Stimulated activated CD4-positive, alpha-beta T cell treated with anti-CD3 and anti-CD28 coated beads, Interleukin-15, amount 100 ng/mL, for 1 hour (primary cell): ENCODE measurements around the gene ESYT1.

Source experiments
- DNase-seq, 2 donors: peaks; one replicate each; pipeline ENCODE4 v3.0.0-alpha.2; 2020; ENCODE audit warnings: low read depth in 1 of 2, low spot score in 1 of 2

Gene ESYT1

DNA sequence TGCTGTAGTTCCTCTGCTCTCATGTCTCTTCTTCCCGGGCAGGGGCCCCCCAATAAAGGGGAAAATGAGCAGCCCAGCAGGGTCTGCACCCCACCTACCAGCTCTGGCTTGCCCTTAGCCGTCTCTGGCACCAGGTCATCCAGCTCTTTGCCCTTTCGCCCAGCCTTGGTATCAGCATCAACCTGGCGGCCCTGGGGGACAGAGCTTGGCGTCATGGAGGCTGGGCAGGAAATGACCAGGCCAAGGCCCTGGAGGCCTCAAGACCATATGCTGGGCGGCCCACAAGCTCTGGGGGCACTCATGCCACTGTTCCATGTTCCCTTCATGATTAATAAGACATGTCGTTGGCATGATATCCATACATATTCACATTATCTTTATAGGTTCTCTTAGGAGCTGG, 44.8 kb downstream of the ESYT1 start:
- DNase-seq = no peak

GRCh38 chr12:56178347-56178746, 50.3 kb downstream of the ESYT1 start:
- no peak for DNase-seq

GRCh38 chr12:56186957-56187356, 58.9 kb downstream of the ESYT1 start:
- no peak for DNase-seq

DNA sequence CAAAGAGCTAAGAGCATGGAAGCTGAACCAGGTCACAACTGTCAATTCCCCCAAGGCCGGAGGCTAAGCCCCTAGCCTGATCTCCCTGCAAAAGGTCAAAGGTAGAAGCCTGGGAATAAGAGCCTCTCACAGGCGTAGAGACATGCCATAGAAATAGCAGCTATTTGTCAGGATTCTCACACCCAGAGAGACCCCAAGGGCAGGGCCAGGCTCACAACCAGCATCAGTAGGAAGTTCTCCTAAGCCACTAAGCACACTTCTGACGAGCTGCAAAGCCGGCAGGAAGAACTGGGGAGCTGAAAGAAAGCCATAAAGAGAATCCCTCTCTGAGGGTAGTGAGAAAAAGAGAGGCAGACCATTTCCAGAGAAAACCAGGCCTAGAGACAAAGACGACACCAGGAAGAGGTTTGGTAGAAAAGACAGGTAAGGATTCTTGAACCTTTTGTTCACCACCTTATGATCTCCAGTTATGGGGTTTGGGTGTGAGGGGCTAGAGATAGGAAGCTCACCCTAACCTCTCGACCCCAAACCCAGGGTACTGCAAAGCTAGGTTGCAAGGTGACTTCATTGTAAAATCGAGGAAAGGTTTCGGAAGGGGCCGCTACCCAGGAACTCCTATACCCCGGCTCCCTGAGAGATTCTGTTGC, 60.2 kb downstream of the ESYT1 start:
- DNase-seq = no peak

DNA sequence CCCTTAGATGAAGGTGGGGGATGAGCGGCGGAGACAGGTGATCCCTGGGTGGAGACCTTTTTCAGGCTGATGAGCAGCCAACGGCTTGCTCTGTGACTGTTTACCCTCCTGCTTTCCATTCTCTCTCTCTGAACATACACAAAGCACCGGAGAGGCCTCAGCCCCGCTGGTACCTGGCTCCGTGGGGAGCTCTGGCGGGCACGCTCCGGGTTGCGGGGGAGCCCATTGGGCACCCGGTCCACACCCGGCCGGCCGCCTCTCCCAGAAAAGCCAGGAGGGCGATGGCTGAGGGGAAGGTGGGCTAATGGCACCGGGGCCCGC, 60.7 kb downstream of the ESYT1 start:
- no peak for DNase-seq

DNA sequence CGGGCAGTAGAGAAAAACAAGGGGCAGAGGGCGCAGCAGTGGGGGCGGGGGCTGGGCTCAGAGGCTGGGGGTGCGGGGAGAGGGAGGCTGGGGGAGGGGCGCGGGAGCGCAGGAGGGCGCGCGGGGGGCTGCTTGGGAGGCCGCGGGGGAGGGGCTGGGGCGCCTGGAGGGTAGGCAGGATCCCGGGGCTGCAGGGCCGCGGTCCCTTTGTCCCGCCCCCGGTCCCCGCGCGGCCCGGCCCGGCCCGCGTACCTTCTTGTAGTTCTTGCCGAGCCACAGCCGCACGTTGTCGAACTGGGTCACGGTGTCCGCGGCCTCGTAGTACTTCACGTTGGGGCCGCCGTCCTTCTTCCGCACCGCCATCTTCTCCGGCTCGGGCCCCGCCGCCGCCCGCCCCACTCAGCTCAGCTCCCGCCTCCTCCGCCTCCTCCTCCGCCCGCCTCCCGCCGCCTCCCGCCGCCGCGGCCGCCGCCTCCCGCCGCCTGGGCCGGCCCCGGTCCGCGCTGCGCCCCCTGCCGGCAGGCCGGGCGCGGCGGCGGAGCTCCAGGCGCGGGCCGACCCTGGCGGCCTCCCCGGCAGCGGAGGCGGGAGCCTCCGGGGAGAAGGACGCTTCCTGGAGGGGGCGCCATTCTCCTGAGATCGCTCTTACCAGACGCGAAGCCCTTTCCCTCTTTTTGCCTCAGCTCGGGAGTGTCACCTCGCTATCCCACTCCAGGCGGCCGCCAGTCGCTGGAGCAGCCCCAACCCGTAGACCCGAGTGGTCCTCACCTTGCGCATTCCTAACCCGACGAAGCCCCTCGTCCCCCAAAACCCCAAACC, 61.2 kb downstream of the ESYT1 start, which contains the start of gene SMARCC2:
Gene SMARCC2, minus strand, starts transcription at position 385 of the 819 bp plus-strand sequence. Its CDS starts 22 bp downstream, at position 363.
- peak; percentile 70 to 78 for DNase-seq

DNA sequence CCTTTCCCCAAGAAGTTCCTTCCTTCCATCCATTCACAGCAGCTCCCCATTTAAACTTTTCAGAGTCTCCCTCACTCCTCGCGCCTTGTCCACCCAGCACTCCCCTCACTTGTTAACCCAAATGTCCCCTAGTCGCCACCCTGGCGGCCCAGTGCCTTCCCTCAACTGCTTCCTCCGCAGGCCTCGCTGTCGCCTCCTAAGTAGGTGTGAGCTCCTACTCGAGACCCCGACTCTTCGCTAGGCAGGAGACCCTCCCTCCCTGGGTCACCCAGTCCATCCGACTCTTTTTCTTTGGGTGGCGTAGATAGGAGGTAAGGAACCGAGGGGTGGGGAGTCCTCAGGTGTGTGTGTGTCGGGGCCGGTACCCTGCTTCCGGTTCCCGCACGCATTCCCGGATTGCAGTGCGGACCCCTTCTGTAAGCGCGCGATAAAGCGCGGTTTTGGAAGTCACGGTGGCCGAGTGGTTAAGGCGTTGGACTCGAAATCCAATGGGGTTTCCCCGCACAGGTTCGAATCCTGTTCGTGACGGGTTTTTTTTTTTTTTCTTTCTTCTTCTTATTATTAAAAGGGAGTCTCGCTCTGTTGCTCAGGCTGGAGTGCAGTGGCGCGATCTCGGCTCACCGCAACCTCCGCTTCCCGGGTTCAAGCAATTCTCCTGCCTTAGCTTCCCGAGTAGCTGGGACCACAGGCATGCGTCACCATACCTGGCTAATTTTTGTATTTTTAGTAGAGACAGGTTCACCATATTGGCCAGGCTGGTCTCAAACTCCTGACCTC, 62.0 kb downstream of the ESYT1 start:
- peak; percentile 48 to 89 for DNase-seq

DNA sequence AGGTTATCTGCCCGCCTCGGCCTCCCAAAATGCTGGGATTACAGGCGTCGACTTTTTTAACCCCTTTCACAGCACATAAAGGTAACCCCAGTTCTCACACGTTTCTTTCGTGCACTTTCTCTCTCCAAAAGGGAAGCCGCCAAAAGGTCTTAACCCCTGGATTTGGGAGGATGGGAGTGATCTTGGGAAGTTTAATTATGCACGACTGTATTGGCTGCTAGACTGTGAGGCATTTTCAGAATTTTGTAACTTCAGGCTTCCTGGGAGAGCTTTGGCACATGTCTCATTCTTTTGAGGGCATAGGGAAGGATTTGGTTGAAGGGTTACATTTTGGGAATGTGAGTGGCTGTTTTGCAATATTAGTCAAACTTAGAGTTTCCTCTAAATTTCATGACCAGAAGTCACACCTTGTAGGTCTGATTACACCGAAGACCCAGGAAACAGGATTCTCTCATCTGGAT, 62.7 kb downstream of the ESYT1 start:
- DNase-seq = no peak

DNA sequence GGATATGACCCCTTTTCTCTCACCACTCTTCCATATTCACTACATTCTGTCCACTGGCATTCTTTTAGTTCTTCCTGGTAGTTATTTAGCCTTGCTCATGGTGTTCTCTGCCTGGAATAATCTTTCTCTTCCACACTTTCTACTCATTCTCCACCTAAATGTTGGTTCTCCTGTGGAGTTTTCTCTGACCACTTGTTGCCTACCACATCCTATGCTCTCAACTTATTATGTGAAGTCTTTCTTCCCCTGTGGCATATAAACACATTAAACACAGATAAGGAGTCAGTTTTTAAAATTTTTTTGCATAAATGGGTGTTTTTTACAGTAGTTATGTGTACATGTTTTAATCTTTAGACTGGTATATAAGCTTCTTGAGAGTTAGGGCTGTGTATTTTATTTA, 64.5 kb downstream of the ESYT1 start:
- no peak for DNase-seq

DNA sequence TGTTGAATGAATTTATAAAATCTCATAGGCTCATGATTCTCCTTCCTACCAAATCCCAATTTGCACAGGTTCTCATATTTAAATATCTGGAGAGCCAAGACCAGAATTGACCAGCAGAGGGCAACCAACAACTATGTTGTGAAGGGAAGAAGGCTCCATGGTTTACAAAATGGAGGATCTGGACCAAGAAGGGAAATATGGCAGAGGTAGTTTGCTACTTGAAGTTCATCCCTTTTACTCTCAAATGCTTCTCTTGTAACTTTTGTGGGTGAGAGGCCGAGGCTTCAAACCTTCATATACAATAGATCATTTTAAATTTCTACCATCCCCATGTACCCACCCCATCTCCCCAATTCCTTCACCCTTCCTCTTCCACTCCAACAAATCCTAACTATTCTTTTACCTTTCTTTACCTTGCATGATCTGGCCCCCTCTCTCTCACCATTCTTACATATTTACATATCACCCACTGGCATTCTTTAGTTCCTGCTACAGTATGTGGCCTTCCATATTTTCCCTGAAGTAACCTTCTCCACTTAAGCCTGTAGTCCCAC, 65.0 kb downstream of the ESYT1 start:
- peak in 1 of 2 donors; percentile 34 for DNase-seq
